ENCODE measurements around the gene NUP93.

The NUP93 gene

GRCh38 chr16:56871172-56871593 lies 141.3 kb downstream of the NUP93 start:
- DNase-seq (ENCODE audit: extremely low read depth, low read depth): no peak

GRCh38 chr16:56872863-56873391 lies 143.0 kb downstream of the NUP93 start:
- TF ChIP-seq CTCF (IDR thresholded peaks at IDR 0.05; ENCODE audit: low read depth, low read length): no peak
- DNase-seq (ENCODE audit: extremely low read depth, low read depth): peak; percentile 44

More at GRCh38 chr16:56871172-56871593, 141.3 kb downstream of the NUP93 start:
- no peak; the same call in 1 of the 2 replicates for TF ChIP-seq CTCF (IDR thresholded peaks at IDR 0.05; ENCODE audit: low read depth, low read length)

- no peak for TF ChIP-seq CTCF (IDR thresholded peaks at IDR 0.05; ENCODE audit: low read depth, low read length)
- DNase-seq (ENCODE audit: extremely low read depth, low read depth): no peak
These were observed 144.9 kb downstream of the NUP93 start for GRCh38 chr16:56874800-56875199.

- TF ChIP-seq CTCF (IDR thresholded peaks at IDR 0.05; ENCODE audit: low read depth, low read length): no peak
- DNase-seq (ENCODE audit: extremely low read depth, low read depth): no peak
These were observed 146.1 kb downstream of the NUP93 start for GRCh38 chr16:56876048-56876447.

- DNase-seq (ENCODE audit: extremely low read depth, low read depth): no peak
- no peak for TF ChIP-seq CTCF (IDR thresholded peaks at IDR 0.05; ENCODE audit: low read depth, low read length)
These were observed 147.7 kb downstream of the NUP93 start for GRCh38 chr16:56877486-56878182.

GRCh38 chr16:56878282-56878854 lies 148.4 kb downstream of the NUP93 start:
- DNase-seq (ENCODE audit: extremely low read depth, low read depth): no peak
- no peak for TF ChIP-seq CTCF (IDR thresholded peaks at IDR 0.05; ENCODE audit: low read depth, low read length)

- TF ChIP-seq CTCF (IDR thresholded peaks at IDR 0.05; ENCODE audit: low read depth, low read length): no peak
- DNase-seq (ENCODE audit: extremely low read depth, low read depth): no peak
These were observed 149.3 kb downstream of the NUP93 start for GRCh38 chr16:56879276-56879675.

Data from AG09319 (cell line).